Large intestine (tissue), 12 donors: ENCODE measurements around the gene MUCL1. TPM values are rescaled to one million over a fixed set of nuclear protein-coding genes. Genes with fewer than 3 reads are reported as not detected.

Source experiments
- DNase-seq, 2 donors: peaks; one replicate each; pipeline versions ENCODE4 v3.0.0 to v3.0.0-alpha.2; 2013
- H3K27ac ChIP-seq: one replicate; pipeline ENCODE4 v1.5.1; 2013; ENCODE audit warnings: low read length
- H3K27me3 ChIP-seq: 2 replicates; pipeline ENCODE4 v1.6.1; 2013; ENCODE audit warnings: low read length; ENCODE audit not compliant: control insufficient read depth, insufficient read depth
- H3K36me3 ChIP-seq: 2 replicates; pipeline ENCODE4 v1.6.1; 2013; ENCODE audit warnings: low read length; ENCODE audit not compliant: control insufficient read depth, insufficient read depth
- H3K4me1 ChIP-seq: one replicate; pipeline ENCODE4 v1.6.1; 2013; ENCODE audit warnings: low read length; ENCODE audit not compliant: control insufficient read depth, insufficient read depth
- H3K4me3 ChIP-seq: one replicate; pipeline ENCODE4 v1.5.1; 2013; ENCODE audit warnings: low read length
- H3K9me3 ChIP-seq: one replicate; pipeline ENCODE4 v1.6.1; 2013; ENCODE audit warnings: mild to moderate bottlenecking, low read depth, low read length, moderate library complexity; ENCODE audit not compliant: control insufficient read depth
- WGBS: methylation state at CpG from one replicate; pipeline ENCODE4 v1.1.5; 2013; ENCODE audit warnings: low lambda C conversion rate; ENCODE audit not compliant: insufficient coverage; 5-methylcytosine and 5-hydroxymethylcytosine counted together
- long read RNA-seq, 11 donors: transcript quantifications; one replicate each; lab custom pipeline, GENCODE V29; 2026
- polyA plus RNA-seq: library from polyadenylated mRNA; unstranded; fragments of 120-200 nt; gene quantifications from one replicate; pipeline ENCODE4 v1.2.1, GENCODE V29; 2013

Gene MUCL1
- not detected for polyA plus RNA-seq
- long read RNA-seq, donor 1, result 0 reads
- long read RNA-seq, donor 2, result 0 reads
- long read RNA-seq, donor 3, result 0 reads
- long read RNA-seq, donor 4, result 0 reads
- long read RNA-seq, donor 5, result 0 reads
- long read RNA-seq, donor 6, result 0 reads
- long read RNA-seq, donor 7, result 0 reads
- long read RNA-seq, donor 8, result 0 reads
- long read RNA-seq, donor 9, result 0 reads
- long read RNA-seq, donor 10, result 0 reads
- long read RNA-seq, donor 11, result 0 reads

GRCh38 chr12:54853933-54854538 lies at the start of gene MUCL1:
Gene MUCL1 (plus strand): TSS chr12:54854516. CDS start chr12:54854583, 67 bp downstream.
- H3K9me3 ChIP-seq, result no peaks in the 10 kb centered on the region
- H3K27ac ChIP-seq, result no peak within 1 kb of the TSS
- H3K4me3 ChIP-seq, result no peak within 1 kb of the TSS
- no CpG with 5 or more reads among the region's 6 CpGs for WGBS
- no peaks in the 10 kb centered on the region for H3K4me1 ChIP-seq
- no peaks in the 10 kb centered on the region for H3K36me3 ChIP-seq
- H3K27me3 ChIP-seq, result no peaks in the 10 kb centered on the region
- DNase-seq, result peak; percentile 50 to 51

- no CpG with 5 or more reads among the region's 3 CpGs for WGBS
- Histone ChIP-seq H3K36me3 (no peaks in the 10 kb centered on the region), H3K4me3 (no peak overlapping the region), H3K4me1 (no peaks in the 10 kb centered on the region), H3K27me3 (no peaks in the 10 kb centered on the region), H3K9me3 (no peaks in the 10 kb centered on the region), H3K27ac (no peak overlapping the region)
- DNase-seq, result peak in 1 of 2 donors; percentile 1
These were observed 32.6 kb upstream of the MUCL1 start for GRCh38 chr12:54821676-54822075.

GRCh38 chr12:54824402-54824801 lies 29.9 kb upstream of the MUCL1 start:
- no peaks in the 10 kb centered on the region for H3K9me3 ChIP-seq
- H3K4me3 ChIP-seq, result no peak overlapping the region
- H3K27me3 ChIP-seq, result no peaks in the 10 kb centered on the region
- no peaks in the 10 kb centered on the region for H3K36me3 ChIP-seq
- H3K27ac ChIP-seq, result no peak overlapping the region
- no peak for DNase-seq
- no peaks in the 10 kb centered on the region for H3K4me1 ChIP-seq
- 95% methylated on average over 2 of the region's 2 CpGs for WGBS

- Histone ChIP-seq H3K4me1 (no peaks in the 10 kb centered on the region), H3K36me3 (no peaks in the 10 kb centered on the region), H3K9me3 (no peaks in the 10 kb centered on the region), H3K4me3 (no peak overlapping the region), H3K27ac (no peak overlapping the region), H3K27me3 (no peaks in the 10 kb centered on the region)
- 71% methylated on average over 1 of the region's 5 CpGs for WGBS
- no peak for DNase-seq
These were observed 24.8 kb upstream of the MUCL1 start for GRCh38 chr12:54829511-54829910.

- no peaks in the 10 kb centered on the region for H3K9me3 ChIP-seq
- H3K4me3 ChIP-seq, result no peak overlapping the region
- DNase-seq, result no peak
- H3K27me3 ChIP-seq, result no peaks in the 10 kb centered on the region
- H3K4me1 ChIP-seq, result no peaks in the 10 kb centered on the region
- H3K27ac ChIP-seq, result no peak overlapping the region
- no peaks in the 10 kb centered on the region for H3K36me3 ChIP-seq
These were observed 24.1 kb upstream of the MUCL1 start for GRCh38 chr12:54830199-54830598.

- Histone ChIP-seq H3K9me3 (no peaks in the 10 kb centered on the region), H3K27me3 (no peaks in the 10 kb centered on the region), H3K36me3 (no peaks in the 10 kb centered on the region), H3K4me1 (no peaks in the 10 kb centered on the region), H3K4me3 (no peak overlapping the region), H3K27ac (no peak overlapping the region)
- 91% methylated on average over 1 of the region's 1 CpG for WGBS
- no peak for DNase-seq
These were observed 22.7 kb upstream of the MUCL1 start for GRCh38 chr12:54831631-54832030.

GRCh38 chr12:54840244-54840865 lies 14.0 kb upstream of the MUCL1 start:
- no CpG with 5 or more reads among the region's 3 CpGs for WGBS
- Histone ChIP-seq H3K4me3 (no peak overlapping the region), H3K9me3 (no peaks in the 10 kb centered on the region), H3K27ac (no peak overlapping the region), H3K27me3 (peaks cover under 1% of the 10 kb centered on the region), H3K4me1 (no peaks in the 10 kb centered on the region), H3K36me3 (no peaks in the 10 kb centered on the region)
- no peak for DNase-seq

- H3K27ac ChIP-seq, result no peak overlapping the region
- H3K4me1 ChIP-seq, result no peaks in the 10 kb centered on the region
- no CpG with 5 or more reads among the region's 2 CpGs for WGBS
- peaks cover 2% of the 10 kb centered on the region for H3K27me3 ChIP-seq
- DNase-seq, result no peak
- no peak overlapping the region for H3K4me3 ChIP-seq
- H3K9me3 ChIP-seq, result no peaks in the 10 kb centered on the region
- no peaks in the 10 kb centered on the region for H3K36me3 ChIP-seq
These were observed 3.1 kb downstream of the MUCL1 start for GRCh38 chr12:54857406-54857805.

- H3K4me3 ChIP-seq, result no peak overlapping the region
- H3K27ac ChIP-seq, result no peak overlapping the region
- H3K36me3 ChIP-seq, result no peaks in the 10 kb centered on the region
- H3K27me3 ChIP-seq, result peaks cover 2% of the 10 kb centered on the region
- no peak for DNase-seq
- H3K9me3 ChIP-seq, result no peaks in the 10 kb centered on the region
- 83% methylated on average over 1 of the region's 1 CpG for WGBS
- no peaks in the 10 kb centered on the region for H3K4me1 ChIP-seq
These were observed 4.2 kb downstream of the MUCL1 start for GRCh38 chr12:54858562-54858961.

- Histone ChIP-seq H3K4me1 (no peaks in the 10 kb centered on the region), H3K27me3 (peaks cover 2% of the 10 kb centered on the region), H3K4me3 (no peak overlapping the region), H3K27ac (no peak overlapping the region), H3K36me3 (no peaks in the 10 kb centered on the region), H3K9me3 (no peaks in the 10 kb centered on the region)
- DNase-seq, result no peak
- WGBS, result 27% methylated on average over 2 of the region's 4 CpGs
These were observed 5.2 kb downstream of the MUCL1 start for GRCh38 chr12:54859502-54859901.

GRCh38 chr12:54861927-54862326 lies 7.6 kb downstream of the MUCL1 start:
- H3K36me3 ChIP-seq, result no peaks in the 10 kb centered on the region
- 100% methylated on average over 1 of the region's 1 CpG for WGBS
- peaks cover 2% of the 10 kb centered on the region for H3K27me3 ChIP-seq
- no peaks in the 10 kb centered on the region for H3K4me1 ChIP-seq
- no peak overlapping the region for H3K4me3 ChIP-seq
- H3K27ac ChIP-seq, result no peak overlapping the region
- no peaks in the 10 kb centered on the region for H3K9me3 ChIP-seq
- no peak for DNase-seq
